Umbilical cord (tissue), 2 donors: ENCODE measurements around the gene KIF22. TPM values are rescaled to one million over a fixed set of nuclear protein-coding genes. Genes with fewer than 3 reads are reported as not detected.
"Not testable (repeated sequence)": the region's sequence is repeated elsewhere in the genome, so short reads cannot be mapped to it uniquely, and the experiment has no call there.

Experiments used
- DNase-seq: peaks from one replicate; pipeline ENCODE4 v3.0.0-alpha.2; 2015; ENCODE audit warnings: low spot score
- total RNA-seq: library from RNA; depleted of rRNA; stranded (reverse); fragments of >200 nt; gene quantifications from one replicate; pipeline ENCODE4 v1.2.3, GENCODE V29; 2014; ENCODE audit warnings: low replicate concordance; ENCODE audit not compliant: insufficient read depth

The KIF22 gene
- total RNA-seq, 1 donor from 2014 or later = 25.0 TPM

DNA sequence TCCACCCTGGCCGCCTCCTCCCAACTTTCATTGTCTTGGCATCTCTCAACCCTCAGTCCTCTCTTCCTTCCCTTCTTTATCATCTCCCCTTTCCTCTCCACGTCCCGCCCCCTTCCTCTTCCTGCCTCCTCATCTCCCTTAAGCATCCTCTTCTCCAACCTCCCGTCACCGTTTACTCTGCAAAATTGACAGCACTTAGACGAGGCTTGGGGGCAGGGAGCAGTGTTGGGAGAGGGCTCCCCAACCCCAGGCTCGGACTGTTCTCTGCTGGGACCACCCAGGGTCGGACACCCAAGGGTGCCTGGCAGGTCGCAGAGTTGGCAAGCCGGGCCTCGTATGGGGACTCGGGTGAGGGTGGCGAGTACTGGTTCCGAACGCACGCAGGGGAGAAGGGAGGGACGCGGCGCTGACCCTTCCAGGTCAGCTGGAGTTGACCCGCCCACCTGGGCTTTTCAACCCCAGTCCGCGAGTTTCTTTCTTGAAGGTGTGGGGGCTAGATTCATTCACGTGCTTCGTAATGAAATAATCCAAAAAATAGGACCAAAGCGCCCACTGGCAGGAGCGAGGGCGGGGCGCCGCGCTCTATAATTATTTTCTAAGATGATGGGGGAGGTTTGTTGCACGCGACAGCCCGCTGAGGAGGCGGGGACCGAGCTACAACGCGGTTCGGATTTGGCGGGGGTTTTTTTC is 24.6 kb downstream of the KIF22 start:
- DNase-seq = peak; percentile 34

DNA sequence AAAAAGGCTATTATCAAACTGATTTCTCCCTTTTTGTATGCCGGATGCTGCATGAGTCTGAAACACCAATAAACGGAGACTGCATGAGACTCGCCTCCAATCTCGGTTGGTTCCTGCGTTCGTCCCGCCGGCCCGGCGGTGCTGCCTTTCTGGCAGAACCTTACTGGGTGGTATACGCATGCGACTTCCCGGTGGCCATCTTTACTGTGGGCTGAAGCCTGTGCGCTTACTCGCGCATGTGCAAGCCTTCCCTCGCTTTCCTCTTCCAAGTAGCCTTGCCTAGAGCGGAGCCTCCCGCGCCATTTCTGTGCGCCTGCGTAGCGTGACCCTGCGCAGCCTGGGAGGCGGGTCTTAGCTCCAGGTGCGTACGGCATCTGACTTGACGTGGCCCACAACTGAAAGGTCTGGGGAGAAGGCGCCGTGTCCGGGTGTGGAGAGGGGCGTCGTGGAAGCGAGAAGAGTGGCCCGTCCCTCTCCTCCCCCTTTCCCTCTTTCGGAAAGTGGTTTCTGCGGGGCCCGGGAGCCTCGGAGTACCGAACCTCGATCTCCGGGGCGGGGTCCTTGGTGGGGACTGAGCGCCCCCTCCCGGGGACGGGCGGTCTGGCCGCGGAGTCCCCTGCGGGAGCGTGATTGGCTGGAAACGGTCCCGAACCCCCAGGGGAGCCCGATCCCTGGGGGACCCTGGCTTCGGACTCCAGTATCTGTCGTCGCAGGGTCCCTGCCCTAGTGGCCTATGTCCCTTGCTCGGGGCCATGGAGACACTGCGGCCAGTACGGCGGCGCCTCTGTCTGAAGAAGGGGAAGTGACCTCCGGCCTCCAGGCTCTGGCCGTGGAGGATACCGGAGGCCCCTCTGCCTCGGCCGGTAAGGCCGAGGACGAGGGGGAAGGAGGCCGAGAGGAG is 25.5 kb downstream of the KIF22 start, which contains the start of gene PAGR1:
Gene PAGR1 (plus strand): TSS at position 360 of the 901 bp plus-strand sequence. CDS start 374 bp downstream, at position 734.
- DNase-seq = peak; percentile 99

DNA sequence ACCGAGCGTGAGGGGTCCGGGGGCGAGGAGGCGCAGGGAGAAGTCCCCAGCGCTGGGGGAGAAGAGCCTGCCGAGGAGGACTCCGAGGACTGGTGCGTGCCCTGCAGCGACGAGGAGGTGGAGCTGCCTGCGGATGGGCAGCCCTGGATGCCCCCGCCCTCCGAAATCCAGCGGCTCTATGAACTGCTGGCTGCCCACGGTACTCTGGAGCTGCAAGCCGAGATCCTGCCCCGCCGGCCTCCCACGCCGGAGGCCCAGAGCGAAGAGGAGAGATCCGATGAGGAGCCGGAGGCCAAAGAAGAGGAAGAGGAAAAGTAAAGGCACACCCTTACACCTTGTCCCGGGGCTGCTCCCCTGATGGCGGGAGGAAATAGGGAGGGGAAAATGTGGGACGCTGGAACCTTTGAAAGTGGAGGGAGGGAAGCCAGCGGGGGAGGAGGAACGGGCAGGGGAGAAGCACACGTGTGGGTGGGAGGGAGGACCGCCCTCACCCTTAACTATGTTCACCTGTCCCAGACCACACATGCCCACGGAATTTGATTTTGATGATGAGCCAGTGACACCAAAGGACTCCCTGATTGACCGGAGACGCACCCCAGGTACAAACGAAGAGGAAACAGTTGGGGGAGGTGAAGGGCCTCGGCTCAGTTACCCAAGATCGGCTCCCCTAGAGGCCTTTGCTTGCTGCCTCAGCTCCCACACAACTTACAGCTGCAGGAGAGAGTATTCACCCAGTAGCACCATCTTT is 26.3 kb downstream of the KIF22 start:
- peak; percentile 83 for DNase-seq

DNA sequence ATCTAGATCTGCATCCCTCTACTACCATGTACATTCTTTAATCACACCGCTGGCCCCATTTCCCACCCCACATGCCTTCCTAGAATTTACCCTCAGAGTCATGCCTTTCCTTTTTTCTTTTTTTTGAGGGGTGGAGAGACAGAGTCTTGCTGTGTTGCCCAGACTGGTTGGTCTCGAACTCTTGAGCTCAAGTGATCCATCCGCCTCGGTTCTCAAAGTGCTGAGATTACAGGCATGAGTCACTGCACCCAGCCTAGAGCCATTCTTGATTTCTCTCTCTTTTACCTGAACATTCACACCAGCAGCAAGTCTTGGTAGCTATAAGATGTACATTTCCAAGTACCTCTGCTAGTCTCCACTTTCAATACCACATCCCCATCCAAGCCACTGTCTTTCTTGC is 27.5 kb downstream of the KIF22 start:
- DNase-seq = no peak

DNA sequence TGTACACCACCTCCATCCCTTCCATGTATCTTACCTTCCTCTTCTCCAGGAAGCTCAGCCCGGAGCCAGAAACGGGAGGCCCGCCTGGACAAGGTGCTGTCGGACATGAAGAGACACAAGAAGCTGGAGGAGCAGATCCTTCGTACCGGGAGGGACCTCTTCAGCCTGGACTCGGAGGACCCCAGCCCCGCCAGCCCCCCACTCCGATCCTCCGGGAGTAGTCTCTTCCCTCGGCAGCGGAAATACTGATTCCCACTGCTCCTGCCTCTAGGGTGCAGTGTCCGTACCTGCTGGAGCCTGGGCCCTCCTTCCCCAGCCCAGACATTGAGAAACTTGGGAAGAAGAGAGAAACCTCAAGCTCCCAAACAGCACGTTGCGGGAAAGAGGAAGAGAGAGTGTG is 29.0 kb downstream of the KIF22 start:
- DNase-seq = no peak

DNA sequence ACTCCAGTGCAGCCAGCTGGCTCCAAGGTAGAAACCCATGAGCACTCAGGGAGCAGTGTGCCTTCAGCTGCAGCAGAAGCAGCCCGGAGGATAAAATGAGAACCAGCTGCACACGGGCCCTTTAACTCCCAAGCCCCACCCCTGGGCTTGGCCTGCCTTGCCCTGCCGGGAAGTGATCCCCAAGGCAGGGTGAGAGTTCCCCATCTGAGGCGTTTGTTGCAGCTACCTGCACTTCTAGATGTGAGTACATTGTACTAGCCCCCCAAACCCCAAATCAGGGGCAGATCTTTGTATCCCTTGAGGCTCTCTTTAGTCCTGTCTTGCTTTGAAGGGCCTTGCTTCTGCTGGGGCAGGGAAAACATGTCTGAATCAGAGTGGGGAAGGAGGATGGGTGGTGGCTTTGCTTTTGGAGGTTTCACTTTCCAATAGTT is 29.7 kb downstream of the KIF22 start, which contains the start of gene MVP:
Gene MVP (plus strand): TSS at position 192 of the 431 bp plus-strand sequence. CDS start 10,088 bp downstream, outside the sequence.
- peak; percentile 89 for DNase-seq

DNA sequence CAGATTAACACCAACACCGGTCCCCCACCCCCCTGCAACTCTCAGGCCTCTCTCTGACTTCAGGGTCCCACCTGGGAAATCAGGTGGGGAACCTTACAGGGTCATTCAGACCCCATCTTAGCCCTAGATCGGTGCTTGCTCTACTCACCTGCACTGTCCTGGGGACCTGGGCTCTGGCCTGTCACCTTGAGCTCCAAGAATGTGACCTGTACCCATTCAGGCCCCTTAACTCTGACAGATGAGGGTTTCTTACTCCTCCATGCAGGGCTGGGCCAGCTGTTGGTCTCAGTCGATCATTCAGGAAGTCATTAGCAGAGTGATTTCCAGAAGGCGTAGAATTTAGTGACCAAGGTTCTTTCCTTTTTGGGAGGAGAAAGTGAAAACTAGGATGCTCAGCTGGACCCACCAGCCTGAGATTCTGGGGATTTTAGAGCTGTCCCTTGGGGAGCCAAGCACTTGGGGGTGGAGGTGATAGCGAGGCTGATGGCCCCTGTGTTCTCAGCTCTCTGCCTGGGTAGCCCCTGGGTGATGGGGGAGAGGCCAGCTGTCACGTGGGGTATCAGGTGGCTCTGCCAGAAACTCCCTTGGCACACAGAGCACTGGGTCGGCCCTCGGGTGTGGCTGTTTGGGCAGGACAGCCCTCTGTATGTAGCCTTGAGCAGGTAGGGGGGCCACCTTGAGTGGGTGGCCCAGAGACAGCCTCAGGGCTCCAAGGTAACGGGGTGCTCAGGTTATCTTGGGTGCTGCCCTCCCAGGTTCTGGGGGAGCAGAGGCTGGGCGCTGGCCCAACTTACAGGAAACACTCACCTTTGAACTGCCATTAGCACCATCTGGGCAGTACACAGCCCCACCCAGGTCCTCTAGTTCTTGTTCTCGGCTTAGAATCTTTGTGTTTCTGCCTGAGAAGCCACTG is 30.4 kb downstream of the KIF22 start:
- peak; percentile 10 for DNase-seq

DNA sequence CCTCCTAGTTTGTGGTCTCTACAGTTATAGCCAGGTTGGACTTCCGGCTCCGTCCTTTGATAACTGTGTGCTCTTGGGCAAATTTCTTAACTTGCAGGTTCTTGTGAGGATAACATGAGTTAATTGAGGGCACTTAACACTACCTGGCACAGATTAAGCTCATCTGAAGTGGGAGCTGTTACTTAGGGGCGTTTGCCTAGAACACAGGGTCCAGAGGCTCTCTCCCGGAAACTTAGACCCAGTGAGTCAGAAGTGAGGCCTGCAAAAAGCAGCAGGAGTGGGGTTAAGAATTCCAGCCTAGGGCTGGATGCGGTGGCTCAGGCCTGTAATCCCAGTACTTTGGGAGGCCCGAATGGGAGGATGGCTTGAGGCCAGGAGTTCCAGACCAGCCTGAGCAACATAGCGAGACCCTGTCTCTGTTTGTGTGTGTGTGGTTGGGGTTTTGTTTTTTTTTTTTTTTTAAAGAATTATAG is 31.1 kb downstream of the KIF22 start:
- DNase-seq = peak; percentile 83

DNA sequence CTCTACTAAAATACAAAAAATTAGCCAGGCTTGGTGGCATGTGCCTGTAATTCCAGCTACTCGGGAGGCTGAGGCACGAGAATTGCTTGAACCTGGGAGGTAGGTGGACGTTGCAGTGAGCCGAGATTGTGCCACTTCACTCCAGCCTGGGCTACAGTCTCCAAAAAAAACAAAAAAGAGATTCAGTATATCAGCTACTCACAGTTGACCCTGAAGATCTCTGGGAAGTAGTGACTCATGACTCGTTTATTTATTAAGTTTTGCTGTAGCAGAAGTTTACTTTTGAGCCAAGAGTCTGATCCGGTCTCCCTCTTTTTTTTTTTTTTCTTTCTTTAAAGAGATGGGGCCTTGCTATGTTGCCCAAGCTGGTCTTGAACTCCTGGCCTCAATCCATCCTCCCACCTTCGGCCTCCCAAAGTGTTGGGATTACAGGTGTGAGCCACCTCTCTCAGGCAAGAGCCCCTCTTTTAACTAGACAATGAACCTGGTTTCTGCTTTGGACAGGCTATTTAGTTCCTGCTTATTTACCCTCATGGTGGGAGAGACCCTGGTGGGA is 34.1 kb downstream of the KIF22 start:
- peak; percentile 89 for DNase-seq

DNA sequence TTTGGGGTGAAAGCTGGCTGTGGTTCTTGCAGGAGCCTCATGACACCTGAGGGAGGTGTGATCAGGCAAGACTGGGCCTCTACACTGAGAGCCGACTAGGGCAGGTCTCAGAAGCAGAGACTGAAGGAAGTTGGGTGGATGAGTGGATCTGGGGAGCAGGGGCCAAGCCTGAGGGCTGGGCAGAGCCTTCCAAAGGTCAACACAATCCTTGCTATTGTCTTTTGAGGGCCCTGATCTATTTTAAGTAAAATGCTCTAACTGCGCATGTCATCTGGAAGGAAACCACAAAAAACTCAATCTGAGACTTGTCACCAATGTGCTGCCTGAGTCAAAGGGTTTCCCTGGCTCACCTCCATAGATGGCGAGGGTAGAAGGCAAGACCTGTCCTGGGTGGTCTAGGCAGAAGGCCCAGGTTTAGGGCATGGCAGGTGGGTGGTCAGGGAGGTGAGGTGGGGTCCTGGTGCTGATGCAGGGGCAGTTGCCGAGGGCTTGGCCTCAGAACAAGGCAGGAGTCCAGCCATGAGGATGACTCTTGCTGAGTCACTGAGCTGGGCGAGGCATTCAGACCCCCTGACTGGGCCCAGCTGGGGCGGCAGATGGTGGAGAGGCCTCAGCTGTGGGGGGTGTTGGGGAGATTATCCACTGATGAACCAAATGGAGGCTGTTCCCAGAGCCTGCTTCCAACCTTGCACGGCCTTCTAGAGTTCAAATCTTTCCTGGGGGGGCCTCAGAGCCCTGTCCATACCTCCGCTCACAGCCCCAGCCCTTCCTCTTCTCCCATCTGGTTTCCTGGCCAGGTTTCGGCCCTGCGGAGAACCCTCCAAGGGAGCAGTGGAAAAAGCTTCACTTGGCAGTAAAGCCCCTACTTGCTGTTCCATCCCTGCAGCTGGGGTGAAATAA is 34.8 kb downstream of the KIF22 start:
- peak; percentile 68 for DNase-seq

DNA sequence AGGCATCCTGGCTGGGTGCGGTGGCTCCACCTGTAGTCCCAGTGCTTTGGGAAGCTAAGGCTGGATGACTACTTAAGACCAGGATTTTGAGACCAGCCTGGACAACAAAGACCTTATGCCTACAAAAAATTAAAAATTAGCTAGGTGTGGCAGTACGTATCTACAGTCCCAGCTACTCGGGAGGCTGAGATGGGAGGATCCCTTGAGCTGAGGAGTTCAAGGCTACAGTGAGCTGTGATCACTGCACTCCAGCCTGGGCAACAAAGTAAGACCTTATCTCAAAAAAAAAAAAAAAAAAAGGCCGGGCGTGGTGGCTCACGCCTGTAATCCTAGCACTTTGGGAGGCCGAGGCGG is 35.8 kb downstream of the KIF22 start:
- DNase-seq = no peak

DNA sequence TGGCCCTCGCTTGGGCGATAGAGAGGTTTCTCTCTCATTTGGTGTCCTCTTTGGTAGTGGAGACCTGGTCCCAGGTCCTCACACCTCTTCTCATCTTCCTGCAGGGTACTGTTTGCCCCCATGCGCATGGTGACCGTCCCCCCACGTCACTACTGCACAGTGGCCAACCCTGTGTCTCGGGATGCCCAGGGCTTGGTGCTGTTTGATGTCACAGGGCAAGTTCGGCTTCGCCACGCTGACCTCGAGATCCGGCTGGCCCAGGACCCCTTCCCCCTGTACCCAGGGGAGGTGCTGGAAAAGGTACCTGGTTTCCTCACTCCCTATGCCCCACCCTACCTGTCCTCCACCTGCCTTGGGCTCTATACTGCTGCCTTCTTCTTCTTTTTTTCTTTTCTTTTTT is 40.2 kb downstream of the KIF22 start:
- no peak for DNase-seq

DNA sequence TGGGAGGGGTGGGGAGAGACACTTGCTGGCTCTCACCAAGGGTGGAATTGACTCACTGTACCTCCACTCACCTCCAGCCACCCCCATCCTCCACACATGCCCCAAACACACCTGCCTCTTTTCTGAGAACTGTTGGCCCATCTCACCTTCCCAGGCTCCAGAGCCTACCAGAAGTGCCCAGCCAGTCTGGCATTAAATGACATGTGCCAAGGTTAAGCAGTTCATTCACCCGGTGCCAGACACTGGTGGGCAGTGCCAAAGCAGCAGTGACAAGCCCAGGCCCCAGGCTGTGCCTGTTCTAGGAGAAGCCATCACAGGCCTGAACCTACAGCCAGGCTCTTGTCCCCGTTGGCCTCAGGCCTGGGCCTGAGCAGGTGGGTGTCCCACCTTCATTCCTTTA is 40.9 kb downstream of the KIF22 start:
- no peak for DNase-seq

DNA sequence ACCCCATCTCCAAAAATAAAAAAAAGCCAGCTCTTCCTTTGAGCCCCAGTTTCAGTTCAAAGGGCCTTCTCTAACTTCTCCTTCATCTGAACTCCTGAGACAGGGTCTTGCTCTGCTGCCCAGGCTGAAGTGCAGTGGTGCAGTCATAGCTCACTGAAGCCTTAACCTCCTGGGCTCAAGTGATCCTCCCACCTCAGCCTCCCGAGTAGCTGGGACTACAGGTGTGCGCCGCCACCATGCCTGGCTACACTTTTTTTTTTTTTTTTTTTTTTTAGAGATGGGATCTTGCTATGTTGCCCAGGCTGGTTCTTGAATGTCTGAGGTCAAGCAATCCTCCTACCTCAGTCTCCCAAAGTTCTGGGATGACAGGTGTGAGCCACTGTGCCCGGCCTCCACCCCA is 42.7 kb downstream of the KIF22 start:
- DNase-seq = not testable (repeated sequence)

DNA sequence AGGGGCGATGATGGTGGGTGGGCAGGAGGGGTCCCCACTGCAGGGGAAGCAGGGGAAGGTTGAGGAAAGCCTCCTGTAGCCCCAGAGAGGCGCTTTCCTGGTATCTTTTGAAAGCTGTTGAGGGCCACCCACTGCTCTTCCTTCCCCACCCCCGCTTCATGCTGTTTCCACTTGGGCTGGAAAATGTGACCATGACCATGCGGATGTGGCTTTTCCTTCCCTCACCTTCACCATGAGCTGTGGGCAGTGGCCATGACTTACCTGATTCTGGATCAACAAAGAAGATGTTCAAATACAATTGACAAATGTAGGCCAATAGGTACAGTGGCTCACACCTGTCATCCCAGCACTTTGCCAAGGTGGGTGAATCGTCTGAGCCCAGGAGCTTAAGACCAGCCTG is 43.5 kb downstream of the KIF22 start:
- no peak for DNase-seq

DNA sequence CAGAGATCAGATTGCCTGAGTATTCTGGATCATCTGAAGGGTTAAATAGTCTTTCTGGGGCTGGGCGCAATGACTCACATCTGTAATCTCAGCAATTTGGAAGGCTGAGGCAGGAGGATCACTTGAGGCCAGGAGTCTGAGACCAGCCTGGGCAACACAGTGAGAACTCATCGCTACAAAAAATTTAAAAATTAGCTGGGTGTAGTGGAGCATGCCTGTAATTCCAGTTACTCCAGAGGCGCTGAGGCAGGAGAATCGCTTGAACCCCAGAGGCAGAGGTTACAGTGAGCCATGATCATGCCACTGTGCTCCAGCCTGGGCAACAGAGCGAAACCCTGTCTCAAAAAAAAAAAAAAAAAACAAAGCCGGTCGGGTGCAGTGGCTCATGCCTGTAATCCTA is 45.4 kb downstream of the KIF22 start:
- DNase-seq = no peak

DNA sequence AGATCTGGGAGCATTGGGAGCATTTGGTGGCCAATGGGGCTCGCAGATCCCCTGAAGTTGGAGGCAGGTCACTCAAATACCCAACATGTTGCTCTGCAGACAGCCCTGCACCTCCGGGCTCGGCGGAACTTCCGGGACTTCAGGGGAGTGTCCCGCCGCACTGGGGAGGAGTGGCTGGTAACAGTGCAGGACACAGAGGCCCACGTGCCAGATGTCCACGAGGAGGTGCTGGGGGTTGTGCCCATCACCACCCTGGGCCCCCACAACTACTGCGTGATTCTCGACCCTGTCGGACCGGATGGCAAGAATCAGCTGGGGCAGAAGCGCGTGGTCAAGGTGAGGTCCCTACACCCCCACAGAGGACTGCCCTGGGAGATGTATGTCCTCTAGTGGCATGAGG is 46.1 kb downstream of the KIF22 start:
- no peak for DNase-seq

DNA sequence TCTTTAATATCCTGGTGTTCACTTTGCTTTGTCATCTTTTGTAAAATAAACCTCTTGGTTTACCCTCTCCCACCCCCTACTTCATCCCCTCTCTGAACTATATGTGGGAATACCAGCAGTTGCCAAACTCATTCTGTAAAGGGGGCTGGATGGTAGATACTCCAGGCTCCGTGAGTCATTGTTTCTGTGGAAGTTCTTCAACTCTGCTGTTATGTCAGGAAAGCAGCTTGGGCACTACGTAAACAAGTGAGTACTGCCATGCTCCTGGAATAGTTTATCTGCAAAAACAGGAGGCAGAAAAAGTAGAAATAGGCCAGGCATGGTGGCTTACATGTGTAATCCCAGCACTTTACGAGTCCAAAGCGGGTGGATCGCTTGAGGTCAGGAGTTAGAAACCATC is 47.3 kb downstream of the KIF22 start:
- peak; percentile 58 for DNase-seq

DNA sequence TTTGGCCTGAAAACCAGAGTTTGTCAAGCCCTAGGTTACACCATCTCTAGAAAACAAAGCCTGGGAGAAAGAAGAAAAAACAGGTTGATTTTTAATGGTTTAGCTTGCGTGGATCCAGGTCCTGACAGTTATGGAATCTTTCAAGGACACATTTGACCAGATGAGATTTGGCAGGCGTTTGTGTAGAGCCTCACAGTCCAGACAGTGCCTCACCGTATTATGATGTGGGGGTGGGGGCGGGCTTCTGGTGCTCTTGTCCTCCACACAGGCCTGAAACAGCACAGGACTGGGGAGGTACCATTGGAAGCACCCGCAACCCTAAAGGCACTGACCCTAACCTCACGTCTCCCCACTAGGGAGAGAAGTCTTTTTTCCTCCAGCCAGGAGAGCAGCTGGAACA is 49.3 kb downstream of the KIF22 start:
- peak; percentile 25 for DNase-seq
